NK-92 (cell line): Measurements from ENCODE around the gene RASA4.
"Not testable (repeated sequence)": the region's sequence is repeated elsewhere in the genome, so short reads cannot be mapped to it uniquely, and the experiment has no call there.

Source experiments
- DNase-seq: peaks from one replicate; lab custom pipeline; 2025; ENCODE audit not compliant: unreplicated experiment; lab: John Stamatoyannopoulos, UW

Gene RASA4

GRCh38 chr7:102609734-102610133, 6.8 kb downstream of the RASA4 start:
- DNase-seq: not testable (repeated sequence)

DNA sequence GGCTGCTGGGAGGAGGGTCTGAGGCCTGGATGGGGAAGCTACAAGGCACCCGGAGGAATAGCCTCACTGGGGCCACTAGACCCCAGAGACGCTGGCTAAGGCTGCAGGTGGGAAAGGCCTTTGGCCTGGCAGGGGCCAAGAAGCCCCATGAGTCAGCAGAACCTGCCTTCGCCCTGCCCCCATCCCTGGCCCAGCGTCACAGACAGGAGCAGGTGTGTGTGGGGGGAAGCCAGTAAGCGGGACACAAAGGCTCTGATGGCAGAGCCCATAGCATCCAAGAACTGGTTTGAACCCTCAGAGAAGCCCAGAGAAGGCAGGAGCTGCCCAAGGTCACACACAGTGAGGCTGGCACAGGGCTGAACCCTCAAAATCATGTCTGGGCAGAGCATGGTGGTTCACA, 9.7 kb downstream of the RASA4 start:
- not testable (repeated sequence) for DNase-seq

DNA sequence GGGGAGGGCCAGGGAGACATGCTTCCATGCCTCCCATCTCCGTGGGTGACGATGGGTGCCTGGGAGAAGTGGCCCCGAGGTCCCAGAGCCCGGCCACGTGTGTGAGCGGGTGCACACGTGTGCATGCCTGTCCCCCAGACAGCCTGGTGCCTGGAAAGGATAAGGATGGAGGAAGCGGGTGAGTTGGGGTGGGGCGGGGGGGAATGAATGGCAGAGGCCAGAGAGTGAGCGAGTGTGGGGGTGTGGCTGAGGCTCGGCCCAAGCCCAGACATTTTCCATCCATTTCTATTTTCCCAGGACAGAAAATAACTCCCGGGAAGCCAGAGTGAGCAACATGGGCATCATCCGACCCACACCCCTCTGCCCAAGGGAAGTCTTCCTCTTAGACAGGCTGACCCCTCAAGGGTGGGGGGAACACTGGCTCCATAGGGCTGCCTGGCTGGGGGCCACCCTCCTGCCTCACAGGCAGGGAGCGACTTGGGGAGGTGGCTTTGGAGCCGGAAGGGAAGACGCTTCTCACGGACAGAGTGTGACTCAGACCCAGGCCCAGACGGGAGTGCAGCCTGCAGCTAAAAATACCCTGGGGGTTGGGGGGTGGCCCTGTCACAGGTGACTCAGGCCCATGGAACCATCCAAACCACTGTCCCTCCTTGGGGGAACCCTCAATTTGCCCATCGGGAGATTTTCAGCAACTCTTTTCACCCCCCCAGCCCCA, 12.0 kb downstream of the RASA4 start:
- DNase-seq: not testable (repeated sequence)

DNA sequence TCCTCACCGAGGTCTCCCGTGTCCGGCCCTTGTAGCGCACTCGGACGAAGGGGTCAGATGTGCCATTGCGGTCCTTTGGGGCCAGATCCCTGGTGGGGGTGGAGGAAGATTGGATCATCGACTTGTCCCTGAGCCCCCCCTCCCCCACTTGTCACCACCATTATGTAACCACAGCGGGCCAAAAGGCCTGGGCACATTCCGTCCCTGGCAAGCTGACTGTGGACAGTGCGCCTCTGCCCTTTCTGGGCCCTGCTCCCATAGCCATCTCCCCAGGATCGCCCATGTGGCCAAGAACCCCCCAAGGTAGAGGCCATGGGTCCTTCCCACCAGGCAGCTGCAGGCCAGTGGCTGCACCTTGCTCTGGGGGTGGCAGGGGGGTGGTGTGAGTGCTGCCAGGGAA, 14.2 kb downstream of the RASA4 start:
- DNase-seq: not testable (repeated sequence)

DNA sequence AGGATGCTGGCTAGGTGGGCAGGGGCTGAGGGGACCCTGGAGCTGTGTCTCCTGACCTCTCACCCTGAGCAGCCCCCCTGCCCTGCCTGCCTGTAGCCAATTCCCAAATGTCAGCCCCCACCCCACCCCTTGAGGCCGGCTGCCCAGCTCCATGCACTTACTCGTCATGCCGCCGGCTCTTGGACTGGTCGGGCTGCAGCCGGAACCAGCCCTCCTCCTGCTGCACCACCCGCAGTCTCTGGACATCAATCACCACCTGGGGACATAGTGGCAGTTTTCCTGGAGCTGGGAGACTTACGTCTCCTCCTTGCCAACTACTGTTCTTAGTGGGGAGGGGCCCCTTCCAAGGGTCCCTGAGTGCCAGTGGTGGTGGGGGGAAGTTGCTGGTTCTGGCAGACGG, 16.9 kb downstream of the RASA4 start:
- DNase-seq: not testable (repeated sequence)

GRCh38 chr7:102596036-102596435, 20.5 kb downstream of the RASA4 start:
- not testable (repeated sequence) for DNase-seq

DNA sequence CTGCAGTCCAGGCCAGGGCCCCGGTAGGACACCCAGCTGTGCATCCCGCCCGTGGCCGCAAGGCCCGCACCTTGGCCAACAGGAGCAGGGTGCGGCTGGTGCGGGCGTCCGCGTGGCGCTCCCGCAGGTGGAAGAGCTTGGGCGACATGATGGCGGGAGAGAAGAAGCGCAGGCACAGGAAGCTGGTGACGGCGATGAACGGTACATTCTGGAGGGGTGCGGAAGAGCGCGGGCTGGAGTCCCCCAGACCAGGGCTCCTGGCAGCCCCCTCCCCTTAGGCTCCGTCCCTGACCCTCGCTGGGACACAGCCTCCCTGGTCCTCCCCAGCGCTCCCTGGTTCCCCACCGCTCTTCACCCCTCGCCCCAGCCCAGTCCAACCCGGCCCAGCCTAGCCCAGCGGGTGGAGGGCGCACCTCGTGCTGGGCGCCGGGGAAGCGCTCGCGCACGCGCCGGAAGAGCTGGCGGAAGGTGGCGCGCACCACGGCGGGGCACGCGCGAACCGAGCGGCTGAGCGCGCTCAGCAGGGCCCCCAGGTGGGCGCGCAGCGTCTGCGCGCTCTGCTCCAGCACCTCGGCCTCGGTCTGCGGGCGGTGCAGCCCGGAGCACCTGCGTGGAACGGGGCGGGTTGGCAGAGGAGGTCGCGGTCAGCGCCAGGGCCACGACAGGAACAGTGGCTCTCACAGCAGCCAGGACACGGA, 22.8 kb downstream of the RASA4 start:
- not testable (repeated sequence) for DNase-seq

DNA sequence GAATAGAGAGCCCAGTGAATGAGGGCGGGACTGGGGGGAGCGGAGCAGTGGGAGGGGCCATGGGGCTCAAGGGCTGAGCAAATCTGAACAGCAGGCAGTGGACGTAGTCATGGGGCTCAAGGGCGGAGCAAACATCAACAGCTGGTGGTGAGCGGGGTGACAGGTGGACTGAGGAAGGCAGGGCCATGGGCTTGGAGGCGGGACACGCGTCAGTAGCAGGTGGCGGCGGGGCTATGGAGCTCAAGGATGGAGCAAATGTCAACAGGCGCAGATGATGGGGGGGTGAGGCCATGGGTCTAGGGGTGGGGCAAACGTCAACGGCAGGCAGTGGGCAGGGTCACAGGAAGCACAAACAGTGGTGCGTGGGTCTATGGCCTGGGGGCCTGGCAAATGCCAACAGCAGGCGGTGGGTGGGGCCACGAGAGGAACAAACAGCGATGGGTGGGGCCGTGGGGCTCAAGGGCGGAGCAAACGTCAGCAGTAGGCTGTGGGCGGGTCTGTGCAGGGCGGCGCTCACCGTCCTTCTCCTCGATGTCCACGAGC, 24.0 kb downstream of the RASA4 start:
- not testable (repeated sequence) for DNase-seq

DNA sequence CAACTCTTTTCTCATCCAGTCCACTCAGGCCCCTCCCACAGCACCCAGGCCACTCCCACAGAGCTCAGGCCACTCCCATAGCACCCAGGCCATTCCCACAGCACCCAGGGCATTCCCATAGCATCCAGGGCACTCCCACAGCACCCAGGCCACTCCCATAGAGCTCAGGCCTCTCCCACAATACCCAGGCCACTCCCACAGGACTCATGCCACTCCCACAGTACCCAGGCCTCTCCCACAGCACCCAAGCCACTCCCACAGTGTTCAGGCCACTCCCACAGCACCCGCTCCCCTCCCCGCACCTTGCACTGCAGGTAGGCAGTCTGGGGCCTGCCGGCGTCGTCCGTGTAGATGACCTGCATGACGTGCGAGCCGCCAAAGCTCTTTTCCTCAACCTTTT, 26.7 kb downstream of the RASA4 start:
- not testable (repeated sequence) for DNase-seq

DNA sequence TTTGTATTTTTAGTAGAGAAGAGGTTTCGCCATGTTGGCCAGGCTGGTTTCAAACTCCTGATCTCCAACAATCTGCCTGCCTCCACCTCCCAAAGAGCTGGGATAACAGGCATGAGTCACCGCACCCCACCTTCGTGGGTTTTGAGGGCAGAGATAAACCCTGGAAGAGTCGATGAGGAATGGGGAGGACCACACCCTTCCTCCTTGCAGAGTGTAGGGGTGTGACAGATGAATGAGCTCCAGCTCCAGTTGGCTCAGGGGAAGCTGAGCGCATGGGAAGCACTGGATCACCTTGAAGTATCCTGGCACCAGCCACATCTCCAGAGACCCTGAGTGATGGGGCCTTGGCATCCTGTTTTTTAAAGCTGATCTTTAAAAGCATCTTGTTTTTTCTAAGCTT, 33.1 kb downstream of the RASA4 start:
- DNase-seq: not testable (repeated sequence)

DNA sequence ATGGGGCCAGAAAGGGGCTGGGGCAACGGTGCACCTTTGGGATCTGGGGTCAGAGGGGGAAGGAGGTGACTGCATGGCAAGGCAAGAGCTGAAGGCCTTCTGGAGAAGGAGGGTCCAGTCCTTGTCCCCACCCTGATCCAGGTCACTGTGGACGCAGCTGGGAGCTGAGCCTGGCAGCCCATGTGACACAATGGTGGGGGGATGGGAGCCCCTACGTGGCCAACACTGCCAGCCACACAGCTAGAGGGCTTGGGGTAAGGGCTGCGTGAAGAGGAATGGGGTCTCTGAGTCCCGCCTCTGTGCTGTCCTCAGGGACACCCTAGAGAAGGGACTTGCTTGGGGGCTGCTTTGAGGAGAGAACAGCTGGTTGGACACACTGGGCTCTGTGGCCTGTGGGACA, 34.8 kb downstream of the RASA4 start:
- DNase-seq: not testable (repeated sequence)

GRCh38 chr7:102578486-102578885, 38.1 kb downstream of the RASA4 start:
- not testable (repeated sequence) for DNase-seq

- DNase-seq: not testable (repeated sequence)
Observed at GRCh38 chr7:102577315-102578240, 39.0 kb downstream of the RASA4 start.

- DNase-seq: not testable (repeated sequence)
Observed at GRCh38 chr7:102576363-102576762, 40.2 kb downstream of the RASA4 start.

DNA sequence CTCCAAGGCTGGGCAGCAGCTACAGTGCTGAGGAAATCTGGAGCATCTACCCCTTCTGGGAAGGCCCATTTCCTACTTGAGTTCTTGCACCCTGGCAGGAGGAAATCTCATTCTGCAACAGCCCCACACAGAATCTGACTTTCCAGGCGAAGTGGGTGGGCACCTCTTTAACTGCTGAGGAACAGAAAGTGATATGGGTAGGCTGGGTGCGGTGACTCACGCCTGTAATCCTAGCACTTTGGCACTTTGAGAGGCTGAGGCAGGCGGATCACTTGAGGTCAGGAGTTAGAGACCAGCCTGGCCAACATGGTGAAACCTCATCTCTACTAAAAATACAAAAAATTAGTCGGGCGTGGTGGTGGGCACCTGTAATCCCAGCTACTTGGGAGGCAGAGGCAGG, 41.9 kb downstream of the RASA4 start:
- not testable (repeated sequence) for DNase-seq

GRCh38 chr7:102572261-102573239, 44.0 kb downstream of the RASA4 start, which contains the start of gene POLR2J3:
Gene POLR2J3 (minus strand): TSS chr7:102572583. CDS start chr7:102572521, 62 bp downstream.
- DNase-seq: not testable (repeated sequence)

DNA sequence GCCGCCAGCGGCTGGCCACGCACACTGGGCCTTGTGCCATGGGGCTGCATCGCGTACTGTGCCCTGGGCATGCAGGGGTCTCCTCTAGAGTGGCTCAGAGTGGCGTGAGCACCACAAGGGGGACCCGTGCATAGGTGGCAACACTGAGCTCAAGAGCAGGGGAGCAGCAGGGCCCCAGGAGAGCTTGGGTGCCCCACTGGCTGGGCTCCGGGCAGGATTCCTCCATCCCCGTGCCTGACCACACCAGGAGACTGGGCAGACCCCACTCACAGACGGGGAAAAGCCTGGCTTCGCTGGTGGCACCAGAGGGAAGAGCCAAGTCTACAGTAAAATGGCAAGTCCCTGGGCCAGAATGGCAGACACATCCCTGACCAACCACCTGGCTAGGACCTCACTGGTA, 47.9 kb downstream of the RASA4 start:
- not testable (repeated sequence) for DNase-seq

GRCh38 chr7:102550808-102551422, 65.6 kb downstream of the RASA4 start, which contains the start of gene SPDYE2:
Gene SPDYE2 (plus strand): TSS chr7:102551226. CDS start chr7:102553256, 2,030 bp downstream.
- not testable (repeated sequence) for DNase-seq

- DNase-seq: not testable (repeated sequence)
Observed at GRCh38 chr7:102546353-102546752, 70.2 kb downstream of the RASA4 start.
